GM12891 (cell line): ENCODE data around the gene KRTAP12-1.
"Not testable (repeated sequence)": the region's sequence is repeated elsewhere in the genome, so short reads cannot be mapped to it uniquely, and the experiment has no call there.

Experiments
- DNase-seq: peaks from one replicate; pipeline ENCODE4 v3.0.0; 2011; ENCODE audit warnings: low spot score; ENCODE audit not compliant: insufficient read length
- FAIRE-seq: peaks from 2 replicates; lab custom pipeline; 2011; peaks lifted over from hg19 to GRCh38; lab: Jason Lieb, UNC
- PAX5 ChIP-seq: IDR thresholded peaks from 2 replicates; pipeline ENCODE4 v1.6.1; 2011; ENCODE audit warnings: low read length, moderate library complexity, mild to moderate bottlenecking; ENCODE audit not compliant: insufficient read depth, severe bottlenecking
- POLR2A ChIP-seq: IDR thresholded peaks from 2 replicates; pipeline ENCODE4 v1.6.1; 2011; ENCODE audit warnings: low read depth, low read length, control low read depth
- POLR2AphosphoS5 ChIP-seq: IDR thresholded peaks from 2 replicates; pipeline ENCODE4 v1.6.1; 2011; ENCODE audit warnings: low read depth, low read length, control low read depth
- POU2F2 ChIP-seq: IDR thresholded peaks from 2 replicates; pipeline ENCODE4 v1.6.1; 2011; ENCODE audit warnings: low read depth, mild to moderate bottlenecking, control low read depth, low read length, moderate library complexity
- SPI1 ChIP-seq: IDR thresholded peaks from 2 replicates; pipeline ENCODE4 v1.6.1; 2011; ENCODE audit warnings: low read depth, low read length, control low read depth
- TAF1 ChIP-seq: IDR thresholded peaks from 2 replicates; pipeline ENCODE4 v1.6.1; 2011; ENCODE audit warnings: low read depth, low read length, control low read depth

Gene KRTAP12-1

GRCh38 chr21:44699502-44700001 lies 17.6 kb upstream of the KRTAP12-1 start:
- DNase-seq (no peak), FAIRE-seq (no peak)
- TF ChIP-seq TAF1 (no peak), PAX5 (no peak), SPI1 (no peak), POLR2AphosphoS5 (no peak), POLR2A (no peak), POU2F2 (no peak)

DNA sequence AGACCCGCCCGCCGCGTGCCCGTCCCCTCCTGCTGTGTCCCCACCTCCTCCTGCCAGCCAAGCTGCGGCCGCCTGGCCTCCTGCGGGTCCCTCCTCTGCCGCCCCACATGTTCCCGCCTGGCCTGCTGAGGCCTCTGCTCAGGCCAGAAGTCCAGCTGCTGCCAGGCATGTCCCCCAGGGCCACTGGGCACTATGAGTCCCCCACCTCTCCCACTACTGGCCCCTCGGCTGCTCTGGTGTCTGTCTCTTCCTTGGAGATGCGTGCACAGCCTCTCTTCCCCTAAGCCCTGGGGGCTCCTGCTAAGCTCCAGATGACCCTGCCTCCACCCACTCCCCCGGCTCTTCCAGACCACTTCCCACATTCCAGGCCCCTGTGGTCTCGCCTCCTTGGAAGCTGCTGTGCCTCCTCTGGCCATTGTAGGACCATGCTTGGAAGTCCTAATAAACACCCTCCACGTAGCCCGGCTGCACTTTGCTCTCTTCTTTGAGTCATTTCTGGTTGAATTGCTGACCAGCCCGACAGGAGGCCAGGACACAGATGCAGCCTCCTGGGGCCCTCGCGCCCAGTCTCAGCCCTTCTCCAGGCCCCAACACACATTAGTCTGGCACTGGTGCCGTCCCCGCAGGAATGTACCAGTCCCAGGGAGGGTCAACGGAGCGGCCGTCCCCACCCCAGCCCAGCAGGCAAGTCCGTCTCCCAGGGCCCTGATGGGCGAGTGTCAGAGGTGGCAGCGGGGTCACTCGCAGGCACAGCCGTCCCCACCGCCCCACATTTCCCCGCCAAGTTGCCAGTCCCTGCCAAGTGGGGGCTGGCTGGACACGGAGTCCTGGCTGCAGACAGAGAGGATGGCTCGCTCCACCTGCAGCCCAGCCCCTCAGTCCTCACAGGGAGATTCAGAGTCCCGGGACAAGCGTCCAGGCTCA lies 16.1 kb upstream of the KRTAP12-1 start:
- DNase-seq (no peak), FAIRE-seq (no peak)
- TF ChIP-seq POU2F2, result no peak
- TF ChIP-seq TAF1, result no peak
- no peak for TF ChIP-seq SPI1
- TF ChIP-seq POLR2A, result no peak
- no peak for TF ChIP-seq POLR2AphosphoS5
- TF ChIP-seq PAX5, result no peak

GRCh38 chr21:44697172-44697810 lies 15.3 kb upstream of the KRTAP12-1 start, which contains the start of gene KRTAP10-12:
KRTAP10-12 (plus strand) TSS chr21:44697172; CDS start chr21:44697202, 30 bp downstream.
- DNase-seq, FAIRE-seq: not testable (repeated sequence)

GRCh38 chr21:44696572-44696971 lies 14.6 kb upstream of the KRTAP12-1 start:
- no peak for DNase-seq
- no peak for FAIRE-seq
- no peak for TF ChIP-seq POU2F2
- TF ChIP-seq POLR2A, result no peak
- TF ChIP-seq TAF1, result no peak
- TF ChIP-seq SPI1, result no peak
- TF ChIP-seq POLR2AphosphoS5, result no peak
- no peak for TF ChIP-seq PAX5

- FAIRE-seq, result no peak
- TF ChIP-seq TAF1 (no peak), POU2F2 (no peak), SPI1 (no peak), POLR2AphosphoS5 (no peak), PAX5 (no peak), POLR2A (no peak)
- DNase-seq, result no peak
Observed at GRCh38 chr21:44695641-44696040, 13.7 kb upstream of the KRTAP12-1 start.

DNA sequence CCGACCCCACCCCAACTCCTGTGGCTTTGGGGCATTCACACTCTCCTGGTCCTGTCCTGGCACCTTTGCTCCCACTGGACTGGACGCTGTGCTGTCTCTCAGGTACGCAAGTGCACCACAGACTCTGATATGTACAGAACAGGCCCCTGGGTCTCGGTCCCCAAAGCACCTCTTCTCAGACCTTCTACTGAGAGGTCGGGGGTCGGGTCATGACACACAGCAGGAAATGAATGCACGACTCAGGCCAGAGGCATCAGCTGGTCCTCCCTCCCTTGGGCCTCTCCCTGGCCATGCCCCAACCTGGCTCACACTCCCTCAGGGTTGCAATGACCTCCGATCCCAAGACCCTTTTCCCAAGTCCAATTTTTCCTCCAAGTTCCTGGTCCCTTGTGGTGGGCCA lies 13.2 kb upstream of the KRTAP12-1 start:
- FAIRE-seq (no peak), DNase-seq (no peak)
- TF ChIP-seq TAF1, result no peak
- no peak for TF ChIP-seq POLR2A
- TF ChIP-seq PAX5, result no peak
- no peak for TF ChIP-seq POLR2AphosphoS5
- TF ChIP-seq POU2F2, result no peak
- TF ChIP-seq SPI1, result no peak

- TF ChIP-seq POU2F2 (no peak), SPI1 (no peak), TAF1 (no peak), PAX5 (no peak), POLR2A (no peak), POLR2AphosphoS5 (no peak)
- no peak for FAIRE-seq
- no peak for DNase-seq
Observed at GRCh38 chr21:44694776-44695175, 12.8 kb upstream of the KRTAP12-1 start.

GRCh38 chr21:44692798-44693512 lies 11.0 kb upstream of the KRTAP12-1 start:
- FAIRE-seq, result no peak
- no peak for DNase-seq
- TF ChIP-seq PAX5, result no peak
- no peak for TF ChIP-seq SPI1
- TF ChIP-seq TAF1, result no peak
- no peak for TF ChIP-seq POLR2AphosphoS5
- TF ChIP-seq POLR2A, result no peak
- TF ChIP-seq POU2F2, result no peak

DNA sequence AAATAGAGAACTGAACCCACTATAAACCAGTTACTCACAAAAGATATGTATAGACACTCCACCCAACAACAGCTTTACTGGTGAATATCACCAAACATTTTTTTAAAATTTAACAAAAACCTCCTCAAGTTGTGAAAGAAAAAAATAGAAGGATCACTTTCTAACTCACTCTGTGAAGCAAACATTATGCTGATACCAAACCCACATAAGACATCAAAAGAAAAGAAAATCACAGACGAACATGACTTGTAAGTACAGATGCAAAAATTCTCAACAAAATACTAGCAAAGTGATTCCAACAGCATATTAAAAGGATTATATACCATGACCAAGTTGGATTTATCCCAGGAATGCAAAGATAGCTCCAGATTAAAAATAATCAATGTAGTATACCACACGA lies 9.7 kb upstream of the KRTAP12-1 start:
- TF ChIP-seq SPI1 (no peak), POLR2A (no peak), POU2F2 (no peak), POLR2AphosphoS5 (no peak), PAX5 (no peak), TAF1 (no peak)
- FAIRE-seq (no peak), DNase-seq (no peak)

DNA sequence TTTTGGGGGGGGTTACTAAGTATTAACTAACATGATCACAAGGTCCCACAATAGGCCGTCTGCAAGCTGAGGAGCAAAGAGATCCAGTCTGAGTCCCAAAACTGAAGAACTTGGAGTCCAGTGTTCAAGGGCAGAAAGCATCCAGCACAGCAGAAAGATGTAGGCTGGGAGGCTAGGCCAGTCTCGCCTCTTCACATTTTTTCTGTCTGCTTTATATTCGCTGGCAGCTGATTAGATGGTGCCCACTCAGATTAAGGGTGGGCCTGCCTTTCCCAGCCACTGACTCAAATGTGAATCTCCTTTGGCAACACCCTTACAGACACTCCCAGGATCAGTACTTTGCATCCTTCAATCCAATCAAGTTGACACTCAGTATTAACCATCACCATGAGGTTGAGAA lies 7.8 kb upstream of the KRTAP12-1 start:
- FAIRE-seq, DNase-seq: not testable (repeated sequence)
